ENCODE measurements around the gene CCDC12.

Gene CCDC12

GRCh38 chr3:46959161-46959511, 17.4 kb downstream of the CCDC12 start:
- H3K36me3 ChIP-seq (ENCODE audit: insufficient read depth), result no peaks in the 10 kb centered on the region
- no peaks in the 10 kb centered on the region for H3K27me3 ChIP-seq (ENCODE audit: insufficient read depth, low read depth)
- peaks cover 17% of the 10 kb centered on the region for H3K4me1 ChIP-seq (ENCODE audit: low read depth, poor library complexity, severe bottlenecking)
- H4K20me1 ChIP-seq (ENCODE audit: insufficient read depth), result peaks cover 11% of the 10 kb centered on the region; the same call in 1 of the 2 replicates
- peaks cover 63% of the 10 kb centered on the region for H3K79me2 ChIP-seq (ENCODE audit: insufficient read depth, low read depth)
- no peak overlapping the region for H2AFZ ChIP-seq (ENCODE audit: low read depth)
- H3K4me3 ChIP-seq (IDR thresholded peaks at IDR 0.05; ENCODE audit: insufficient read depth, low read depth, low read length), result no peak overlapping the region
- H3K9ac ChIP-seq, result no peak overlapping the region
- H3K27ac ChIP-seq, result no peak overlapping the region
- H3K4me2 ChIP-seq, result no peak overlapping the region
- no peak for TF ChIP-seq CTCF (conservative IDR thresholded peaks at IDR 0.05; ENCODE audit: low read depth, low read length)

DNA sequence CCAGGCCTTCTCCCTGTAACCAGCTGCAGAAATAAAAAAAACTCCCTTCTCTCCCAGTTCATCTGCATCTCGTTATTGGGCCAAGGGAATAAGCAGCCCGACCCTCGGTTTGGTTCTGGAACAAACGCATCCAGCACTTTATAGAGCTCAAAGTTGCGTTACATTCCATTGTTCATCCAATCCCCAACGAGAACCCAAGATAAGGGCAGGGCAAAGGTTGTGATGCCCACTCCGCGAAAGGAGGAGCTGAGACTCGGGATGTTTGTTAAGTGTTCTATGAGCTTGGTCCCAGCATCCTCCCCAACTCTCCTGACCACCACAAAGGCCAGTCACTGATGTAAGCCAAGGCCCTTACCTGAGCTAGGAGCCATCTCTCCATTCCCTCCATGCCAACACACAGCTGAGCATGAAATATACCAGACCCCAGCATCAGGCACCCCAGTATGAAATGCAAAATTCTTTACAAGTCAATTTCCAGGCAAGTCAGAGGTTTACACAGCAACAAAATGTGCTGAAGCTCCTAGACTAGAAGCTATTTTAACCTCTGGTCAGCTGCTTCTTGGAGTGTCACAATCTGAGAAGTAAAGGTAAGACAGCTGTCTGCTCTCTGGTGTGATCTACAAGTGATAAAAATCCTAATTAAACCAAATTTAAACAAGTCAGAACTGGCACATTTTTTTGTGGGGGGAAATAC, 17.9 kb downstream of the CCDC12 start:
- Histone ChIP-seq H3K4me1 (ENCODE audit: low read depth, poor library complexity, severe bottlenecking) (peaks cover 17% of the 10 kb centered on the region), H2AFZ (ENCODE audit: low read depth) (no peak overlapping the region), H3K4me2 (no peak overlapping the region), H3K9ac (no peak overlapping the region), H3K36me3 (ENCODE audit: insufficient read depth) (no peaks in the 10 kb centered on the region), H3K4me3 (IDR thresholded peaks at IDR 0.05; ENCODE audit: insufficient read depth, low read depth, low read length) (no peak overlapping the region), H4K20me1 (ENCODE audit: insufficient read depth) (peaks cover 11% of the 10 kb centered on the region; the same call in 1 of the 2 replicates), H3K27ac (no peak overlapping the region), H3K27me3 (ENCODE audit: insufficient read depth, low read depth) (no peaks in the 10 kb centered on the region), H3K79me2 (ENCODE audit: insufficient read depth, low read depth) (peaks cover 68% of the 10 kb centered on the region)
- no peak for TF ChIP-seq CTCF (conservative IDR thresholded peaks at IDR 0.05; ENCODE audit: low read depth, low read length)

DNA sequence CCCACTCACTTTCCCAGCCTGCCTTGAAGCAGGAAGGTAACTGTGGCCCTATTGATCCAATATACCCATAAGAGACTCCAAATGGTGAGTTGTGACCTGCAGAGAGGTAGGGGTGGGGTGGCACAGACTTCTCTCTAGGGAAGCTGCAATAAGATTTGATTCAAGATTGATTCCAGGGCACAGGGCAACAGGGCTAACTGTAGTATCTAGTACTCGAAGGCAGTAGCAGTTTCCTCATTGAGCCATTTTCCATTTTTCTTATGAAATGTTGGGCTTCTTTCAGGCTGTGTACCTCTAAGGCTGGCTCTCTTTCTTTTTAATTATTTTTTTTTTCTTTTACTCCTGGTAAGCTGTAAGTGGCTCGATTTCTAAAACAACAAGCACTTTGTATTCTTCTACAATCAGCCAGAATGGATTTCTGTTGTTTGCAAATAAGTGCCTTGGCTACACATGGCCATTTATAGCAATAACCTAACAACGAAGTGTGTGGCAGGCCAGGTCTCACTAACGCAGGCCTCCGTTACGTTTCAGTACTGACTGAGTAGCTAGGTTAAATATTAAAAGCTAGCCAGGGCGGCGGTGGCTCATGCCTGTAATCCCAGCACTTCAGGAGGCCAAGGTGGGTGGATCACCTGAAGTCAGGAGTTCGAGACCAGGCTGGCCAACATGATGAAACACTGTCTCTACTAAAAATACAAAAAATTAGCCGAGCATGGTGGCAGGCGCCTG, 19.3 kb downstream of the CCDC12 start:
- H3K4me1 ChIP-seq (ENCODE audit: low read depth, poor library complexity, severe bottlenecking), result peaks cover 17% of the 10 kb centered on the region

GRCh38 chr3:46955801-46956259, 20.7 kb downstream of the CCDC12 start:
- H3K79me2 ChIP-seq (ENCODE audit: insufficient read depth, low read depth), result peaks cover 80% of the 10 kb centered on the region
- no peak for TF ChIP-seq CTCF (conservative IDR thresholded peaks at IDR 0.05; ENCODE audit: low read depth, low read length)
- H3K4me3 ChIP-seq (IDR thresholded peaks at IDR 0.05; ENCODE audit: insufficient read depth, low read depth, low read length), result no peak overlapping the region
- no peak overlapping the region for H3K4me2 ChIP-seq
- H3K4me1 ChIP-seq (ENCODE audit: low read depth, poor library complexity, severe bottlenecking), result peaks cover 17% of the 10 kb centered on the region
- H3K27me3 ChIP-seq (ENCODE audit: insufficient read depth, low read depth), result no peaks in the 10 kb centered on the region
- H3K36me3 ChIP-seq (ENCODE audit: insufficient read depth), result no peaks in the 10 kb centered on the region
- no peak overlapping the region for H3K27ac ChIP-seq
- peaks cover 11% of the 10 kb centered on the region; the same call in 1 of the 2 replicates for H4K20me1 ChIP-seq (ENCODE audit: insufficient read depth)
- H3K9ac ChIP-seq, result no peak overlapping the region
- no peak overlapping the region for H2AFZ ChIP-seq (ENCODE audit: low read depth)

More for the DNA sequence above, 19.3 kb downstream of the CCDC12 start:
- Histone ChIP-seq H3K4me2 (no peak overlapping the region), H3K36me3 (ENCODE audit: insufficient read depth) (no peaks in the 10 kb centered on the region), H4K20me1 (ENCODE audit: insufficient read depth) (peaks cover 11% of the 10 kb centered on the region; the same call in 1 of the 2 replicates), H3K79me2 (ENCODE audit: insufficient read depth, low read depth) (peaks cover 81% of the 10 kb centered on the region), H2AFZ (ENCODE audit: low read depth) (no peak overlapping the region), H3K4me3 (IDR thresholded peaks at IDR 0.05; ENCODE audit: insufficient read depth, low read depth, low read length) (no peak overlapping the region), H3K27me3 (ENCODE audit: insufficient read depth, low read depth) (no peaks in the 10 kb centered on the region), H3K9ac (no peak overlapping the region), H3K27ac (no peak overlapping the region)
- TF ChIP-seq CTCF (conservative IDR thresholded peaks at IDR 0.05; ENCODE audit: low read depth, low read length), result no peak
